Immature natural killer cell (primary cell): Measurements from ENCODE around the gene C17orf50. TPM values are rescaled to one million over a fixed set of nuclear protein-coding genes. Genes with fewer than 3 reads are reported as not detected.
A peak's percentile ranks its signal among the peaks of the same experiment; 100 is the strongest.

Source experiments
- DNase-seq, 3 donors: peaks; one replicate each; pipeline ENCODE4 v3.0.0; 2022; ENCODE audit warnings: mixed read lengths in 1 of 3
- H3K27ac Mint-ChIP-seq, 6 donors: one replicate each; pipeline ENCODE4 v1.8.0; 2020; ENCODE audit warnings: mixed read lengths in 6 of 6, mild to moderate bottlenecking in 5 of 6, inconsistent platforms in 4 of 6, moderate library complexity in 3 of 6
- H3K27me3 Mint-ChIP-seq, 3 donors: one replicate each; pipeline ENCODE4 v1.8.0; 2020 to 2021; ENCODE audit warnings: low read depth in 3 of 3, mild to moderate bottlenecking in 3 of 3, mixed read lengths in 3 of 3, moderate library complexity in 3 of 3, inconsistent platforms in 1 of 3
- H3K36me3 Mint-ChIP-seq, 3 donors: one replicate each; pipeline ENCODE4 v1.8.0; 2020; ENCODE audit warnings: mixed read lengths in 3 of 3, inconsistent platforms in 2 of 3, mild to moderate bottlenecking in 2 of 3
- H3K4me1 Mint-ChIP-seq, 2 donors: one replicate each; pipeline ENCODE4 v1.8.0; 2020; ENCODE audit warnings: inconsistent platforms in 2 of 2, mild to moderate bottlenecking in 2 of 2, mixed read lengths in 2 of 2, moderate library complexity in 1 of 2
- H3K4me3 Mint-ChIP-seq, 5 donors: one replicate each; pipeline ENCODE4 v1.8.0; 2020; ENCODE audit warnings: mild to moderate bottlenecking in 5 of 5, mixed read lengths in 5 of 5, inconsistent platforms in 3 of 5, moderate library complexity in 3 of 5
- H3K9me3 Mint-ChIP-seq, 6 donors: one replicate each; pipeline ENCODE4 v1.8.0; 2020; ENCODE audit warnings: mild to moderate bottlenecking in 6 of 6, mixed read lengths in 6 of 6, inconsistent platforms in 4 of 6, moderate library complexity in 3 of 6
- polyA plus RNA-seq, 3 donors: library from polyadenylated mRNA; unstranded; fragments of 300-500 nt; fragmentation: Illumina TruSeq; gene quantifications; one replicate each; pipeline ENCODE4 v1.2.3, GENCODE V29; 2021

C17orf50 gene
- under 1 TPM in 2 of 3 donors, not detected in 1; 0.28 to 0.34 TPM for polyA plus RNA-seq

- H3K36me3 Mint-ChIP-seq, result peaks cover 0 to 3% (median 0%) of the 10 kb centered on the region in 3 donors
- no peak for DNase-seq
- H3K27me3 Mint-ChIP-seq, result peaks cover 0 to 3% (median 2%) of the 10 kb centered on the region in 3 donors
- H3K4me1 Mint-ChIP-seq, result peaks cover 7 to 9% of the 10 kb centered on the region in 2 donors
- H3K4me3 Mint-ChIP-seq, result no peak within 1 kb of the TSS
- H3K9me3 Mint-ChIP-seq, result no peaks in the 10 kb centered on the region
- no peak within 1 kb of the TSS for H3K27ac Mint-ChIP-seq
Measured at GRCh38 chr17:35760587-35760986, at the start of gene C17orf50. C17orf50 (plus strand) TSS chr17:35760887; CDS start chr17:35760942, 55 bp downstream.

GRCh38 chr17:35710950-35711349, 49.7 kb upstream of the C17orf50 start:
- Mint-ChIP-seq H3K4me3 (no peak overlapping the region), H3K4me1 (peaks cover 3 to 5% of the 10 kb centered on the region in 2 donors), H3K9me3 (no peaks in the 10 kb centered on the region), H3K36me3 (peaks cover 6 to 17% (median 9%) of the 10 kb centered on the region in 3 donors), H3K27ac (no peak overlapping the region), H3K27me3 (no peaks in the 10 kb centered on the region)
- no peak for DNase-seq

GRCh38 chr17:35713069-35713728, 47.5 kb upstream of the C17orf50 start:
- Mint-ChIP-seq H3K4me1 (peaks cover 0 to 3% of the 10 kb centered on the region in 2 donors), H3K27me3 (no peaks in the 10 kb centered on the region), H3K27ac (peak overlapping the region in 1 of 6 donors; percentile 25), H3K9me3 (no peaks in the 10 kb centered on the region), H3K36me3 (peaks cover 6 to 19% (median 12%) of the 10 kb centered on the region in 3 donors), H3K4me3 (no peak overlapping the region)
- no peak for DNase-seq

GRCh38 chr17:35714988-35715387, 45.7 kb upstream of the C17orf50 start:
- H3K4me1 Mint-ChIP-seq, result peaks cover 0 to 2% of the 10 kb centered on the region in 2 donors
- H3K36me3 Mint-ChIP-seq, result peaks cover 7 to 25% (median 17%) of the 10 kb centered on the region in 3 donors
- no peaks in the 10 kb centered on the region for H3K9me3 Mint-ChIP-seq
- H3K4me3 Mint-ChIP-seq, result no peak overlapping the region
- no peaks in the 10 kb centered on the region for H3K27me3 Mint-ChIP-seq
- no peak for DNase-seq
- H3K27ac Mint-ChIP-seq, result no peak overlapping the region

GRCh38 chr17:35715416-35715815, 45.3 kb upstream of the C17orf50 start:
- no peak for DNase-seq
- no peaks in the 10 kb centered on the region for H3K27me3 Mint-ChIP-seq
- H3K27ac Mint-ChIP-seq, result no peak overlapping the region
- H3K9me3 Mint-ChIP-seq, result no peaks in the 10 kb centered on the region
- H3K4me3 Mint-ChIP-seq, result no peak overlapping the region
- peaks cover 7 to 25% (median 17%) of the 10 kb centered on the region in 3 donors for H3K36me3 Mint-ChIP-seq
- H3K4me1 Mint-ChIP-seq, result peaks cover 0 to 2% of the 10 kb centered on the region in 2 donors

- Mint-ChIP-seq H3K27me3 (no peaks in the 10 kb centered on the region), H3K4me3 (no peak overlapping the region), H3K27ac (no peak overlapping the region), H3K36me3 (peaks cover 7 to 24% (median 19%) of the 10 kb centered on the region in 3 donors), H3K9me3 (no peaks in the 10 kb centered on the region), H3K4me1 (peaks cover 0 to under 1% of the 10 kb centered on the region in 2 donors)
- DNase-seq, result no peak
Measured at GRCh38 chr17:35716173-35716572, 44.5 kb upstream of the C17orf50 start.

- H3K9me3 Mint-ChIP-seq, result no peaks in the 10 kb centered on the region
- H3K27me3 Mint-ChIP-seq, result no peaks in the 10 kb centered on the region
- no peak overlapping the region for H3K27ac Mint-ChIP-seq
- DNase-seq, result no peak
- H3K36me3 Mint-ChIP-seq, result peaks cover 7 to 23% (median 22%) of the 10 kb centered on the region in 3 donors
- H3K4me3 Mint-ChIP-seq, result no peak overlapping the region
- H3K4me1 Mint-ChIP-seq, result no peaks in the 10 kb centered on the region
Measured at GRCh38 chr17:35716897-35717465, 43.7 kb upstream of the C17orf50 start.

GRCh38 chr17:35717475-35717874, 43.2 kb upstream of the C17orf50 start:
- no peaks in the 10 kb centered on the region for H3K4me1 Mint-ChIP-seq
- no peak overlapping the region for H3K4me3 Mint-ChIP-seq
- no peaks in the 10 kb centered on the region for H3K27me3 Mint-ChIP-seq
- H3K27ac Mint-ChIP-seq, result no peak overlapping the region
- H3K36me3 Mint-ChIP-seq, result peaks cover 7 to 23% (median 22%) of the 10 kb centered on the region in 3 donors
- no peaks in the 10 kb centered on the region for H3K9me3 Mint-ChIP-seq
- DNase-seq, result no peak

- Mint-ChIP-seq H3K9me3 (no peaks in the 10 kb centered on the region), H3K4me3 (no peak overlapping the region), H3K27ac (no peak overlapping the region), H3K36me3 (peaks cover 43 to 52% (median 49%) of the 10 kb centered on the region in 3 donors), H3K27me3 (peaks cover 0 to 1% (median 0%) of the 10 kb centered on the region in 3 donors), H3K4me1 (no peaks in the 10 kb centered on the region)
- DNase-seq, result no peak
Measured at GRCh38 chr17:35723735-35724134, 37.0 kb upstream of the C17orf50 start.

- no peak for DNase-seq
- Mint-ChIP-seq H3K9me3 (no peaks in the 10 kb centered on the region), H3K27ac (no peak overlapping the region), H3K4me1 (no peaks in the 10 kb centered on the region), H3K27me3 (peaks cover 0 to 3% (median 1%) of the 10 kb centered on the region in 3 donors), H3K36me3 (peaks cover 42 to 49% (median 47%) of the 10 kb centered on the region in 3 donors), H3K4me3 (no peak overlapping the region)
Measured at GRCh38 chr17:35725058-35725457, 35.6 kb upstream of the C17orf50 start.

- Mint-ChIP-seq H3K27me3 (peaks cover 1 to 3% (median 2%) of the 10 kb centered on the region in 3 donors), H3K4me1 (peaks cover 5 to 6% of the 10 kb centered on the region in 2 donors), H3K27ac (peak overlapping the region in 1 of 6 donors; percentile 51), H3K9me3 (no peaks in the 10 kb centered on the region), H3K4me3 (no peak overlapping the region), H3K36me3 (peaks cover 37 to 54% (median 45%) of the 10 kb centered on the region in 3 donors)
- DNase-seq, result no peak
Measured at GRCh38 chr17:35725802-35726126, 34.9 kb upstream of the C17orf50 start.

GRCh38 chr17:35726127-35726952, 34.3 kb upstream of the C17orf50 start:
- peaks cover 11 to 12% of the 10 kb centered on the region in 2 donors for H3K4me1 Mint-ChIP-seq
- H3K4me3 Mint-ChIP-seq, result no peak overlapping the region
- DNase-seq, result no peak
- H3K36me3 Mint-ChIP-seq, result peaks cover 36 to 57% (median 45%) of the 10 kb centered on the region in 3 donors
- no peaks in the 10 kb centered on the region for H3K9me3 Mint-ChIP-seq
- H3K27ac Mint-ChIP-seq, result peak overlapping the region in 1 of 6 donors; percentile 51
- peaks cover 1 to 3% (median 2%) of the 10 kb centered on the region in 3 donors for H3K27me3 Mint-ChIP-seq

GRCh38 chr17:35726953-35727460, 33.7 kb upstream of the C17orf50 start:
- Mint-ChIP-seq H3K27me3 (peaks cover 1 to 3% (median 2%) of the 10 kb centered on the region in 3 donors), H3K9me3 (no peaks in the 10 kb centered on the region), H3K36me3 (peaks cover 32 to 57% (median 45%) of the 10 kb centered on the region in 3 donors), H3K4me3 (no peak overlapping the region), H3K4me1 (peaks cover 11 to 12% of the 10 kb centered on the region in 2 donors), H3K27ac (no peak overlapping the region)
- DNase-seq, result no peak
